Measurements from ENCODE around the gene OSCP1.

The OSCP1 gene

DNA sequence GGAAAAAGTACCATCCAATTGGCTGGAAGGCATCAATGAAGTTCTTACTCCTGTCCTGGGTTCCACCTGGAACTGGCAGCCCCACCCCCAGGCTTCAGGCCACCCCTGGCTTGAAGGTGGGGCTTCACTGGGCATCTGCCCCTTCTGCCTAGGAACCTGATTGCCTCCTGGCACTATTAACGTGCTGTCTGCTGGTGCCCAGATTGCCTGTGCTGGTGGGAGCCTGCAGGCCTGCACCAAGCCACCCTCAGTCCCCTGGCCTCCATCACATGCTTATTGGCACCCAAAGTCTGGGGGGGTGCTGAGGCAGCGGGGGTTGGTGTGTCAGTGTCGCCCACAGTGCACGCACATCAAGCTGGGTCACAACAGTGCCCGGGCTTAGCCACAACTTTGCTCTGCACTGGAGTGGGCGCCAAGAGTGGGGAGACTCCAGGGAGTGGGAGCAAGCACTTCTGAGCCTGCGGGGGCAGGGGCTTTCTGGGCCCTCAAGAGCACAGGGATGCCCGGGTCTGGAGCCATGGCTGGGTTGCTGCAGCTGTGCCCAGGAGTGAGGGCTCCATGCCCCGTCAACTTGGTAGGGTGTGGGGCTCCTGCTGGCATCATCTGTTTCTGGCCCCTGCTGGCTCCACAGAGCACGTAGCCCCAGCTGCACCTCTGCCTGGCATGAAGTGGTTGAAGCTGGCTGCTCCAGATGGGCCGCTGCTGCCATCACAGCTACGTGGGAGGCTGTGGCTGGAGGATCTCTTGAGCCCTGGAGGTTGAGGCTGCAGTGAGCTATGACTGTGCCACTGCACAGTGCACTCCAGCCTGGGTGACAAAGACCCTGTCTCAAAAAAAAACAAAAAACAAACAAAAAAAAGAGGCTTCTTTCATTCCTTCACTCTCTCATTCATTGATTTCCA is 48.4 kb downstream of the OSCP1 start:
- no peak for DNase-seq (ENCODE audit: low spot score)

DNA sequence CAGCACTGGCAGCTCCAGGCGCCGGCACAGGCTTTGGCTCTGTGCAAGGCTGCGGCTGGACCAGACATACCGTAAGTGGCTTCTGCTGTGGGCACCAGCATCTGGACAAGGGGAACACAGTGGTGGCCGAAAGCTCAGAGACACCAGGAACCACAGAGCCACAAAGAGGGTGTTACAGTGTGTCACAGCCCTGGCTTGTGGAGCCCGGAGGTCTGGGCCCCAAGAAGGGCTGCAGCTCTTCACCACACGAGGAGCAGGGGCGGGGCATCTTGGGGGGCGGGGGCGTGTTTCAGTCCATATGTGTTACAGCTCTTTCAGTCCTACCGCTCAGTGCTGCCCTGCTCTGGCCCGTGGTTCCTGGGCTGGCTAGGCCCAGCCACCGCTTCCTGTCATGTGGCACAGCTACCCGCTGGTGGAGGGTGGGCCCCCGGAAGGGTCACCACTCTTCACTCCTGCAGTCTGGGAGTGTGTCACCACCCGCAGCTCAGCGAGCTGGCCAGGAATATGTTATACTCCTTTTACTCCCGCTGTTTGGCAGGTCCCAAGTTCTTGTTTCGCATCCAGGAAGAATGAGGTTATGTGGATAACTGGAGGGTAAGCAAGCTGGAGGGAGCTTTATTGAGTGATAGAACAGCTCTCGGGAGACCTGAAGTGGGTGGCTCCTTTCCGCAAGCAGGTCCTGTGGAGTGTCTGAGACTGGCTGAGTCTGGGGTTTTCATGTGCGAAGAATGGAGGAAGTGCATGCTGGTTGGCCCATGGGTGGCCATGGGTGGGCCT is 49.2 kb downstream of the OSCP1 start:
- DNase-seq (ENCODE audit: low spot score), result peak; percentile 95

DNA sequence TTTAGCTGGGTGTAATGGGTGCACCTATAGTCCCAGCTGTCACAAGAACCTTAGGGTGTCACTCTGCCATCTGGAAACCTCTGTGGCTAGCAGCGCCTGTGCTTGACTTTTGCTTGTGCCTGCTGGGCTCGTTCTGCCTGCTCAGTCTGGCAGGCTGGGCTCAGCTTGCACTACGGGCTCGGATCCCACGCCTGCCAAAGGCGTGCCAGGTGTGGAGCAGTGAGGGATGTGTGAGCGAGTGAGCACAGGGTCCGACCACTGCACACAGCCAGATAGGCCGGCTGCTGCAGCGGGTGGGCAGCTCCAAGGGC is 49.8 kb downstream of the OSCP1 start:
- DNase-seq (ENCODE audit: low spot score), result no peak

DNA sequence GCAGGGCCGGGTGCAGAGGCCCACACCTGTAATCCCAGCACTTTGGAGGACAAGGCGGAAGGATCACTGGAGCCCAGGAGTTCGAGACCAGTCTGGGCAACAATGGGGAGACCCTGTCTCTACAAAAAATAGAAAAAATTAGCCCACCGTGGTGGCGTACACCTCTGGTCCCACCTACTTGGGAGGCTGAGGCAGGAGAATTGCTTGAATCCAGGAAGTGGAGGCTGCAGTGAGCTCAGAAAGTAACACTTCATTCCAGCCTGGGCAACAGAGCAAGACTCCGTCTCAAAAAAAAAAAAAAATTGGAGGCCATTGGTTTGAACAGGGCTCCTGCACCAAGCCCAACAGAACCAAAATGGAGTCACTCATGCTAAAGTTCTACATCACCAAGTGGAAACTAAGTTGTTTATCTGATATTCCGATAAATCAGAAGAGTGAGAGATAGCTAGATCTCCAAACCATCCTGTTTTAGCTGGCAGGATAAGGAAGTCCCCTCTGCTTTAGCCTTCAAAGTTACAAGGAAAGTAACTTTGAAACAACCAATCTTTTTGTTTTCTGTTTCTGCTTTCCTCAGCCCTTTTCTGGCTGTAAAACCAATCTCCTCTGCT is 51.8 kb downstream of the OSCP1 start:
- DNase-seq (ENCODE audit: low spot score), result no peak

GRCh38 chr1:36397378-36398230 is 52.6 kb downstream of the OSCP1 start, which contains the start of gene LSM10:
LSM10 (minus strand) TSS chr1:36397908; CDS start chr1:36394129, 3,779 bp downstream.
- peak; percentile 93 for DNase-seq (ENCODE audit: low spot score)

DNA sequence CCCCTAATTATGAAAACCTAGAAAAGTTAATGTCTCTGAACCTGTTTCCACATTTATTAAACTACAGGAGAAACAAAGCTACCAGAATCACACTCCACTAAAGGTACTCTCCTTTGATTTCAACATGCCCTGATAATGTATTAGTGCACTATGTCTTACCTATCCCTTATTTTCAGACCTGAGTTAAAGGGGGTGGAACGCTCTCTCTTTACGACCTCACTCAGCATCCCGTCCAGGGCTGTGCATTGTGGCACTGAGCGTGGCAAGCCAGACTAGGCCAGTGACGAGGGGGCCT is 53.2 kb downstream of the OSCP1 start:
- DNase-seq (ENCODE audit: low spot score), result no peak

DNA sequence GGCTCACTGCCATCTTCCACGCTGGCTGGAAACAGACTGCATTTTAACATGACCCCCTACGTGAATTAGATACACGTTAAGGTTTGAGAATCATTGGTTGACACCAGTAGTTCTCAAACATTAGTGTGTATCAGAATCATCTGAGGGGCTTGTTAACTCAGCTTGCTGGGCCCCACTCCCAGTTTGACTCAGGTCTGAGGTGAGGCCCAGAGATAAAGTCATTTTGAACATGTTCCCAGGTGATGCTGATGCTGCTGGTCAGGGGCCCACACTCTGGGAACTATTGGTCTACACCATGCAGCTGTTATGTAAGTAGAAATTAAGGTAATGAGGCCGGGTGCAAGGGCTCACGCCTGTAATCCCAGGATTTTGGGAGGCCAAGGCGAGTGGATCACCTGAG is 53.9 kb downstream of the OSCP1 start:
- DNase-seq (ENCODE audit: low spot score), result no peak

GRCh38 chr1:36393686-36394085 is 56.6 kb downstream of the OSCP1 start:
- no peak for DNase-seq (ENCODE audit: low spot score)

- no peak for DNase-seq (ENCODE audit: low spot score)
Observed at GRCh38 chr1:36392836-36393235, 57.4 kb downstream of the OSCP1 start.

DNA sequence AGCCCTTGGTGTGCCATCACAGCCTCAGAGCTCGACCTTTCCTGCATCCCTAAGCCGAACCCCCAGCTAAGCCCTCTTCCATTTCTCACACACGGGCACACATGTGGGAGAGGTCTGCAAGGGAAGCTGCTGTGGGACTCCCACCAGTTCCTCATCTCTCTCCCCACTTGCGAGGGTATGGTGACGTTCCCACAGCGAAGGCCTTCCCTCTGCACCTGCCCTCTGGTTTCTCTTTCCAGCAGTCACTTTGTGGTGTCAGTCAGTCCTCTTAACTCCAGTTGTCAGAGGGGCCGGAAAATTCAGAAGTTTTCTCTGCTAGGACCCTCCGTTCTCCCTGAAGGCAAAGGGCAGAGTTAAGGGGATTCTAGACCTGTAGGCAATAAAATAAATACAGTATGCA is 59.0 kb downstream of the OSCP1 start:
- no peak for DNase-seq (ENCODE audit: low spot score)

GRCh38 chr1:36390411-36390810 is 59.8 kb downstream of the OSCP1 start:
- no peak for DNase-seq (ENCODE audit: low spot score)

DNA sequence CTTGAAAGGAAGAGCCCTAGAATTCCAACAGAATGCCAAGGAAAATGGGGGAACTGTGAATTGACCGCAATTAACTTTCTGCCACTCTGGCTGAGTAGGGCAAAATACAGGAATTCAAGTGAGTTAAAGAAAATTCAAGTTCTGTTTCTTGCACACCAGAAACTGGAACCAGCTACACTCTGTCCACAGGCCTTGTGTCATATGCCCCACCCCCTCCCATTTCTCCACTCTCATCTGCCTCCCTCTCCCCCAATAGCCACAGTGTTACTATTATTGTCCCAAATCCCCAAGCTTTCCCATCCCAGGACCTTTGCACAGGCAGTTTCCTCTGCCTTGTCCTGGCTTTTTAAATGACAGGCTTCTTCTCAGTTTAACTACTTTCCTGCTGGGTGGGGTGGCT is 60.3 kb downstream of the OSCP1 start:
- DNase-seq (ENCODE audit: low spot score), result no peak

DNA sequence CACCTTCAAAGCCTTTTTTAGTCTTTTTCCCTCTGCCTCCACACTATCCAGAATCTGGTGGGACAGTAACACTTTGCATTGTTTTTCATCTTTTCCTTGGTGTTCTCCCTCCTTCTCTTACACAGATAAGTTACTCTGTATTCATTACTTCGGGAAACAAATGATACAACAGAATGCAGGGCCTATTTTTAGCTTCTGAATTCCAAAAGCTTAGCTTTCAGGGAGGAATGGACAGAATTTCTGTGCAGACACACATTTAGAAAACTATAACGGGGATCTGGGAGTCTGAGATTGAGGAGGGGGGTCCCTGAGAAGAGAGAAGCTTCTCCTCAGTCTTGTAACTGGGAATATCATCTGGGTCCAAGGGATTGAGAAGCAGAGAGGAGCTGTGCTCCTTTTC is 61.0 kb downstream of the OSCP1 start:
- DNase-seq (ENCODE audit: low spot score), result no peak

DNA sequence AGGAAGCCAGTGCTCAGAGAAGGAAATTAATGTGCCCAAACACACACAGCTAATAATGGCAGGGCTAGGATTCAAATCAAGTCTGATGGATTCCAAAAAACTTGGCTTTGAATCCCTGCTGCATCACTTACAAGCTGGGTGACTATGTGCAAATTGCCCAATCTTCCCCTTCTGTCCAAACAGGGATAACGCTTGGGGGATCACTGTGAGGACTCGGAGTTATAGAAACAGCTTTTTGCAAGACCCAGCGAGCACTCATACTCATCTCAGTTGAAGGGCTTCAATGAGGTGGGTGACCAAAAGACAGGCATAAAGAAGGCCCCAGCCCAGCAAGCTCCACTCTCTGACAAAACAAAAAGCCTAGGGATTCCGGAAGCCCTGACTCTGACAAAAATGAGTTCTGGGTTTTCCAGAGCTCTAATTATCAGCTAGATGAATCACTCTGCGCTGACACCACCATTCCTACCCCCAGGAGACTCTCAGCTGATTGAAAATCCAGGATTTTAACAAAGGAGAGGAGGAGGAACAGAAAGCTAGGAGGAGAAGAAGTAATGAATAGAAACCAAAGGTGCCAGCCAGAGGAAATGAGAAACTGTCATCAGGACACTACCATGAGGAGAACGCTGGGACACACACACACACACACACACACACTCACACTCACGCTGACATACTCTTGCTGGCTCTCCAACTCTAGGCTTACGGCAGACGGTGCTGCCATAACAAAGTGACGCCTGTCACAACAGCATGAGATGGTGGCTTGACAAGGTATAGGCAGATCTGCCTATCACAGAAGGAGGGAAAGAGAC is 62.9 kb downstream of the OSCP1 start:
- DNase-seq (ENCODE audit: low spot score), result peak; percentile 71

GRCh38 chr1:36386265-36387140 is 63.7 kb downstream of the OSCP1 start:
- DNase-seq (ENCODE audit: low spot score), result peak; percentile 95

- DNase-seq (ENCODE audit: low spot score), result peak; percentile 95
Observed at GRCh38 chr1:36385410-36386264, 64.6 kb downstream of the OSCP1 start, which contains the start of gene STK40. STK40 (minus strand) TSS chr1:36385924; CDS start chr1:36361332, 24,592 bp downstream.

- DNase-seq (ENCODE audit: low spot score), result no peak
Observed at GRCh38 chr1:36384542-36385409, 65.5 kb downstream of the OSCP1 start.

GRCh38 chr1:36383240-36383639 is 67.0 kb downstream of the OSCP1 start:
- no peak for DNase-seq (ENCODE audit: low spot score)

Data from AG20443 (cell line).